Activated T-cell treated with anti-CD3 and anti-CD28 coated beads, Interleukin-2, amount 50 U/mL, for 4 hours (primary cell): ENCODE results near the gene IMPDH1. TPM values are rescaled to one million over a fixed set of nuclear protein-coding genes. Genes with fewer than 3 reads are reported as not detected.

Experiments used
- ATAC-seq, 2 donors: fragments of 200-7000 bp; cut with Tn5 transposase; one replicate each; pipeline ENCODE4 v1.10.0; 2021
- DNase-seq: peaks from one replicate; pipeline ENCODE4 v3.0.0-alpha.2; 2020
- H3K27me3 Mint-ChIP-seq: one replicate; pipeline ENCODE4 v1.8.0; 2021; ENCODE audit warnings: low read depth, mixed read lengths
- H3K36me3 Mint-ChIP-seq: one replicate; pipeline ENCODE4 v1.8.0; 2022; ENCODE audit warnings: mixed read lengths; ENCODE audit not compliant: insufficient read depth
- H3K4me1 Mint-ChIP-seq: one replicate; pipeline ENCODE4 v1.8.0; 2021; ENCODE audit warnings: low read depth, mixed read lengths
- H3K4me3 Mint-ChIP-seq: one replicate; pipeline ENCODE4 v1.8.0; 2021; ENCODE audit warnings: mild to moderate bottlenecking, moderate library complexity, mixed read lengths
- H3K9me3 Mint-ChIP-seq: one replicate; pipeline ENCODE4 v1.8.0; 2021; ENCODE audit warnings: mixed read lengths
- total RNA-seq, 3 donors: library from RNA; stranded (reverse); gene quantifications; one replicate each; pipeline ENCODE4 v1.2.1, GENCODE V29; 2021

IMPDH1 gene
- total RNA-seq, 3 donors from 2014 or later, result 88.4 to 110 (median 109) TPM

DNA sequence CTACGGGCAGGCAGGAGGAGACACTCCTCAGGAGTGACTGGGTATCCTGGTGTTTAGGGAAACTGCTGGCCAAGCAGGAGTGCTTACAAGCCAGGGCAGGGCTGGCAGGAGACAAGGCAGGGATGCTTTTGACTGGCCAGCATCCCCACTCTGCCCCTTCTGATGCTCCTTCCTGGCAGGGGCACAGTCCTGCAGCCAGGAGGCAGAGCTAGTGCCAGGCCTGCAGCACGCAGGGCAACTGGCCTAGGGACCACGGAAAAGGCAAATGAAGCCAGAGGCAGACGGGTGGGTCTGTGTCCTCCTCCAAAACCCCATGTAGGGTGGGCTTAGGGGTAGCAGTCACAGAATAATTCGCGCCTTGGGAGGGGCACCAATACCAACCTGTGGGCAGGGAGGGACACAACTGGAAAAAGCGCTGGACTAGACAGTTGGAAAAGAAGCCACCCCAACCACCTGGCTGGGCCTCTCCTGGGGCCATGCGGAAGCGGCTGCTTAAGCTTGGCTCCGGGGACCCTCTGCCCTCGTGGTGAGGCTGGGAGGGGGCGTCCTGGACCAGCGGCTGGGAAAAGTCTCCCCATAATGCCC is 4.8 kb downstream of the IMPDH1 start:
- Mint-ChIP-seq H3K4me3 (peak overlapping the region; percentile 86), H3K27me3 (no peaks in the 10 kb centered on the region), H3K9me3 (no peaks in the 10 kb centered on the region), H3K4me1 (peaks cover 36% of the 10 kb centered on the region), H3K36me3 (peaks cover 6% of the 10 kb centered on the region)
- no peak for ATAC-seq
- DNase-seq, result no peak

GRCh38 chr7:128404143-128404681 is 5.6 kb downstream of the IMPDH1 start:
- H3K36me3 Mint-ChIP-seq, result peaks cover 6% of the 10 kb centered on the region
- H3K4me3 Mint-ChIP-seq, result peak overlapping the region; percentile 86
- DNase-seq, result no peak
- no peaks in the 10 kb centered on the region for H3K9me3 Mint-ChIP-seq
- ATAC-seq, result no peak
- peaks cover 34% of the 10 kb centered on the region for H3K4me1 Mint-ChIP-seq
- H3K27me3 Mint-ChIP-seq, result no peaks in the 10 kb centered on the region

DNA sequence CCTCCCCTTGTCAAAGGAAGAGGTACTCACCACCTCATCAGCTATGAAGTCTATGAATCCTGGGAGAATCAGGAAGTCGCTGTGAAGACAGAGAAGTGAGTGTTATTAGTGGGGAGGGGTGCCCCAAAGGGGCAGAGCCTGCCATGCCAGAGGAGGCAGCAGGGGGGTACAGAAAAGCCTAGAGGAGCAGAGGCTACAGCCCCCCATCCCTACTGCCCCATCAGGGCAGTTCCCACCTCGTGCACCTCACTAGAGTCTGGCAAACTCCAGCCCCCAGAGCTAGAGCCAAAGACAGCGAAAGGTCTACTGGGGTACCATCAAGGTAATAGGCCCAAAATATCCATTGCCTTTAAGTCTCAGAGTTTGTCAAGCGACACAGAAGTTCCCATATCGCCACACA is 6.1 kb downstream of the IMPDH1 start:
- ATAC-seq (no peak), DNase-seq (no peak)
- Mint-ChIP-seq H3K27me3 (no peaks in the 10 kb centered on the region), H3K9me3 (no peaks in the 10 kb centered on the region), H3K4me1 (peaks cover 29% of the 10 kb centered on the region), H3K4me3 (no peak overlapping the region), H3K36me3 (peaks cover 6% of the 10 kb centered on the region)

- no peak overlapping the region for H3K4me3 Mint-ChIP-seq
- DNase-seq, result no peak
- no peaks in the 10 kb centered on the region for H3K27me3 Mint-ChIP-seq
- H3K4me1 Mint-ChIP-seq, result peaks cover 22% of the 10 kb centered on the region
- no peaks in the 10 kb centered on the region for H3K9me3 Mint-ChIP-seq
- H3K36me3 Mint-ChIP-seq, result peaks cover 12% of the 10 kb centered on the region
- no peak for ATAC-seq
Observed at GRCh38 chr7:128402356-128402755, 7.4 kb downstream of the IMPDH1 start.

GRCh38 chr7:128400566-128400965 is 9.2 kb downstream of the IMPDH1 start:
- no peaks in the 10 kb centered on the region for H3K9me3 Mint-ChIP-seq
- peaks cover 20% of the 10 kb centered on the region for H3K36me3 Mint-ChIP-seq
- peaks cover 16% of the 10 kb centered on the region for H3K4me1 Mint-ChIP-seq
- no peak overlapping the region for H3K4me3 Mint-ChIP-seq
- DNase-seq (no peak), ATAC-seq (no peak)
- H3K27me3 Mint-ChIP-seq, result no peaks in the 10 kb centered on the region

DNA sequence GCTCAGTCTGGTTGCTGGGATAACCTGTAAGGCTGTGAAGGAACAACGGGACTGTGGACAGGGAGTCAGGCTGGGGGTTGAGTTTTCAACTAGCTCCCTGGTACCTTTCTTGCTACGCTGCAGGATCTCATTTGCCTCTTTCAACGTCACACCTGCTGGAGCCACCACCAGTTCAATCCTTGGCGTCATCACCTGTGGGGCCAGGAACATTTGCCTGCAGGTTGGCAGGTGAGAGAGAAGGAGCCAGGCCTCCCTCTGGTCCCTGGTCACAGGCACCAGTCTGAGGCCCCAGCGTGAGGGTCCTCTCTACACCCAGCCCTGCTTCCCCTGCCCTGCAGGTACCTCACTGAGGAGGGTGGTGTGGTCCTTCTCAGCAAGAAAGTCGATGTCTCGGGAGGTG is 9.8 kb downstream of the IMPDH1 start:
- DNase-seq, result no peak

DNA sequence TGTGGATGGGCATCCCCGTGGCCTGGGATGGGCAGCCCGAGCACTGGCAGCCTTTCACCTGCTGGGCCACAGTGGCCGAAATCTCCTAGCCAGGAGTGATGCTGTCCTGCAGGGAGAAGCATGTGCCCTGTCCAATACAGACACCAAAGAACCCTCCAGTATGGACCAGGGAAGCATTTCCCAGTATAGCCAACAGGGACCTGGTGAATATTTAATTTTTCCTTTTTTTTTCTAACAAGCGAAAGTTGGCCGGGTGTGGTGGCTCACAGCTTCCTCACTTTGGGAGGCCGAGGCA is 11.0 kb downstream of the IMPDH1 start:
- Mint-ChIP-seq H3K4me1 (peaks cover 3% of the 10 kb centered on the region), H3K9me3 (no peaks in the 10 kb centered on the region), H3K4me3 (no peak overlapping the region), H3K27me3 (no peaks in the 10 kb centered on the region), H3K36me3 (peaks cover 20% of the 10 kb centered on the region)
- ATAC-seq (no peak), DNase-seq (no peak)

More for the DNA sequence above, 9.8 kb downstream of the IMPDH1 start:
- peaks cover 15% of the 10 kb centered on the region for H3K4me1 Mint-ChIP-seq
- H3K27me3 Mint-ChIP-seq, result no peaks in the 10 kb centered on the region
- no peak overlapping the region for H3K4me3 Mint-ChIP-seq
- peaks cover 20% of the 10 kb centered on the region for H3K36me3 Mint-ChIP-seq
- no peak for ATAC-seq
- no peaks in the 10 kb centered on the region for H3K9me3 Mint-ChIP-seq

- Mint-ChIP-seq H3K9me3 (no peaks in the 10 kb centered on the region), H3K36me3 (peaks cover 20% of the 10 kb centered on the region), H3K4me3 (no peak overlapping the region), H3K4me1 (no peaks in the 10 kb centered on the region), H3K27me3 (no peaks in the 10 kb centered on the region)
- peak in 1 of 2 donors; percentile 54 for ATAC-seq
- DNase-seq, result peak; percentile 35
Observed at GRCh38 chr7:128398016-128398840, 11.6 kb downstream of the IMPDH1 start.

- Mint-ChIP-seq H3K36me3 (peaks cover 17% of the 10 kb centered on the region), H3K27me3 (no peaks in the 10 kb centered on the region)
Observed at GRCh38 chr7:128396357-128396756, 13.4 kb downstream of the IMPDH1 start.

DNA sequence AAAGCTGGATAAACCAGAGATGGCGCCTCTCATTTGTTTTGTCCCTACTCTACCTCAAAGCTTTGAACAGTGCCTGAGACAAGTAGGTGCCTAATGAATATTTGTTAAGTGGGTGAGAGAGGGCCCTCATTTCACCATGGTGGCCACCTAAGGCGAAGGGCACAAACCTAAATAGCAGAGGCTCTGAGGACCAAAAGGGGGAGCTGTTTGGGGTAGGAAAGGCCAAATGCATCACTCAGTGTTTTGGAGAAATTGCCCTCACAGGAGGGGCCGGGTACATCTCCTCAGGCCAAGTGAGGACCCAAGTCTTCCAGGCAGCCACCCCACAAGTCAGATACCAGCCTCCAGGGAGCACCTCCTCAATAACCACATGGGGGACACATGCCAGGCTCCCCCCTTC is 14.0 kb downstream of the IMPDH1 start:
- Mint-ChIP-seq H3K9me3 (no peaks in the 10 kb centered on the region), H3K4me1 (no peaks in the 10 kb centered on the region), H3K4me3 (no peak overlapping the region), H3K27me3 (no peaks in the 10 kb centered on the region), H3K36me3 (peaks cover 13% of the 10 kb centered on the region)
- no peak for ATAC-seq
- no peak for DNase-seq

More at GRCh38 chr7:128396357-128396756, 13.4 kb downstream of the IMPDH1 start:
- H3K9me3 Mint-ChIP-seq, result no peaks in the 10 kb centered on the region
- DNase-seq (no peak), ATAC-seq (no peak)
- H3K4me3 Mint-ChIP-seq, result no peak overlapping the region
- no peaks in the 10 kb centered on the region for H3K4me1 Mint-ChIP-seq

GRCh38 chr7:128394904-128395496 is 14.8 kb downstream of the IMPDH1 start:
- no peak for ATAC-seq
- Mint-ChIP-seq H3K36me3 (peaks cover 13% of the 10 kb centered on the region), H3K4me1 (no peaks in the 10 kb centered on the region), H3K4me3 (no peak overlapping the region), H3K9me3 (no peaks in the 10 kb centered on the region), H3K27me3 (no peaks in the 10 kb centered on the region)
- DNase-seq, result no peak

GRCh38 chr7:128393526-128394330 is 16.1 kb downstream of the IMPDH1 start:
- H3K4me3 Mint-ChIP-seq, result no peak overlapping the region
- no peaks in the 10 kb centered on the region for H3K4me1 Mint-ChIP-seq
- ATAC-seq (no peak), DNase-seq (no peak)
- no peaks in the 10 kb centered on the region for H3K9me3 Mint-ChIP-seq
- H3K27me3 Mint-ChIP-seq, result no peaks in the 10 kb centered on the region
- H3K36me3 Mint-ChIP-seq, result peaks cover 13% of the 10 kb centered on the region

- no peaks in the 10 kb centered on the region for H3K4me1 Mint-ChIP-seq
- H3K27me3 Mint-ChIP-seq, result no peaks in the 10 kb centered on the region
- no peaks in the 10 kb centered on the region for H3K9me3 Mint-ChIP-seq
- no peak for ATAC-seq
- peaks cover 8% of the 10 kb centered on the region for H3K36me3 Mint-ChIP-seq
- no peak overlapping the region for H3K4me3 Mint-ChIP-seq
- no peak for DNase-seq
Observed at GRCh38 chr7:128392446-128393327, 17.1 kb downstream of the IMPDH1 start.
